Muscle of arm (tissue), 12 donors: ENCODE data around the gene ARMC9. TPM values are rescaled to one million over a fixed set of nuclear protein-coding genes. Genes with fewer than 3 reads are reported as not detected.
"Not testable (repeated sequence)": the region's sequence is repeated elsewhere in the genome, so short reads cannot be mapped to it uniquely, and the experiment has no call there.

Source experiments
- DNase-seq: peaks from one replicate; pipeline ENCODE4 v3.0.0-alpha.2; 2013
- polyA plus RNA-seq, 12 donors: library from polyadenylated mRNA; unstranded; fragments of 120-200 nt; gene quantifications; one replicate each; pipeline ENCODE4 v1.2.1, GENCODE V29; 2013; ENCODE audit not compliant: insufficient read length in 12 of 12

ARMC9 gene
- polyA plus RNA-seq, 12 donors, result 3.3 to 10.0 (median 5.5) TPM; not detected in 1

- no peak for DNase-seq
Observed at GRCh38 chr2:231398585-231398984, 200.2 kb downstream of the ARMC9 start.

DNA sequence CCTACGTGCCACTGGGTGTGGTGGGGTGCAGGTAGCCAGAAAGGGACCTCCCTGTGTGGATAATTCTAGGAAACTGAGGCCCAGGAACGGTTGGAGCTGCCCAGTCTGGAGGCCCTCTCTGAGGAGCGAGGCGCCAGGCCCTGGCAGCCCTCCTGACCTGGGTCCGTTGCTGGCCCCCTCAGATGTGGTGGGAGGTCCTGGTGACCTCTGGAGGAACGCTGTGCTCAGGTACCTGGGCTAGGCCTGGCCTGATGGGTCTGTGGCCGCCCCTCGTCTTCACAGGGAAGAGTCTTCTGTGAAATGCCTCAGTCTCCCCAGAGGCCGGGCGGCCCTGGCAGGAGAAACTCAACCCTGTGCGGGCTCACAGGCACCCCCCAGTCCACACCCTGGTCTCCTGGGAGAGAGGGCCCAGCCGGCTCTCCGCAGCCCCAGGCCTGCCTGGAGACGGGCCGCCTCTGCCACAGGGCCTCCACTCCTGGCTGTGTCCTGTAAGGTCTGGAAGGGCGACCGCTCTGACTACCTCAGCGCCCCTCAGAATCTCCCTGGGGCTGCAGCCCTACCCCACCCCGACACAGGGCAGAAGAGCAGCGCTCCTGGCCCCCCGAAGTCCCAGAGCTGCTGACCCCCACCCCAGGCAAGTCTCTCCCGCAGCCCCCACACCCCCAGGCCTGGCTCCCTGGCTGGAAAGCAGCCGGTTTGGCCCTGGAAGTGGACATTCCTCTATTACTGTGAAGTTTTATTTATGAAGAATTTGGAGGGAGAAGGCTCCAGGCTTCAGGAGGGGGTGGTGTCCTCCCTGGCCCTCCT, 200.8 kb downstream of the ARMC9 start:
- no peak for DNase-seq

DNA sequence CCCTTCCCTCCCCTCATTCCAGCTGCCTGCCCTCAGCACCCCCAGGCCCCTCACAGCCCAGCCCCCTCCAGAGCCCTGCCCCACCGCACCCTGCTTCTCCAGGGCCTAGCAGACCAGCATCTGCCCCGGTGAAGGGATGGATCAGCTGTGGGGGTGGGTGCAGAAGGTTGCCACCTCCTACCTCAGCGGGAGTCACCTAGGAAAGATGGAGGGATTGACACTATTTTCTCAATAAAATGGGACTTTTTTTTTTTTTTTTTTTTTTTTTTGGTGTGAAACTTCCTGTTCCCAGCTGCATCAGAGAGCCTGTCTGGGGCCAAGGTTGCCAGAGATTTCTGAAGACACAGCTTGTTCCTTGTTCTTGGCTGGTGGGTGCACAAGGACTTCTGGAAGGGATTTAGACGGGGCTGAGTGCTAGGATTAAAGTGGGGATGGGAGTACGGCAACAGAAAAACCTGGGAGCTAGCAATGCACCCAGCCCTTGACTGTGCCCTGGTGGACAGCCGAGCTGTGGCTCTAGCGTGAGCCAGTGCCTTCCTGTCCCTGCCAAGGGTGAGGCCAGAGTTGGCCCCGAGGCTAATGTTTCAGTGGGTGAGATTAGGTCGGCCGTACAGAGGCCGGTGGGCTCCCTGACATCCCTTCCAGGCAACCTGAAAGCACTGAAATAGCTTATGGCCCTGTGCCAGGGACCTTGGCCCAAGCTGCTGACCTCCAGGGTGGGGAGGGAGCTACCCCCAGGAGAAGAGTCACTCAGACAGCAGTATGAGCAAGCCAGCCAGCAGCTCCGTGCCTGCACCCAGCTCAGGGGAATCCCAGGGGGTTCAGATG, 201.6 kb downstream of the ARMC9 start:
- DNase-seq, result no peak

- not testable (repeated sequence) for DNase-seq
Observed at GRCh38 chr2:231400681-231401080, 202.2 kb downstream of the ARMC9 start.

GRCh38 chr2:231401101-231401500, 202.7 kb downstream of the ARMC9 start:
- DNase-seq, result not testable (repeated sequence)

DNA sequence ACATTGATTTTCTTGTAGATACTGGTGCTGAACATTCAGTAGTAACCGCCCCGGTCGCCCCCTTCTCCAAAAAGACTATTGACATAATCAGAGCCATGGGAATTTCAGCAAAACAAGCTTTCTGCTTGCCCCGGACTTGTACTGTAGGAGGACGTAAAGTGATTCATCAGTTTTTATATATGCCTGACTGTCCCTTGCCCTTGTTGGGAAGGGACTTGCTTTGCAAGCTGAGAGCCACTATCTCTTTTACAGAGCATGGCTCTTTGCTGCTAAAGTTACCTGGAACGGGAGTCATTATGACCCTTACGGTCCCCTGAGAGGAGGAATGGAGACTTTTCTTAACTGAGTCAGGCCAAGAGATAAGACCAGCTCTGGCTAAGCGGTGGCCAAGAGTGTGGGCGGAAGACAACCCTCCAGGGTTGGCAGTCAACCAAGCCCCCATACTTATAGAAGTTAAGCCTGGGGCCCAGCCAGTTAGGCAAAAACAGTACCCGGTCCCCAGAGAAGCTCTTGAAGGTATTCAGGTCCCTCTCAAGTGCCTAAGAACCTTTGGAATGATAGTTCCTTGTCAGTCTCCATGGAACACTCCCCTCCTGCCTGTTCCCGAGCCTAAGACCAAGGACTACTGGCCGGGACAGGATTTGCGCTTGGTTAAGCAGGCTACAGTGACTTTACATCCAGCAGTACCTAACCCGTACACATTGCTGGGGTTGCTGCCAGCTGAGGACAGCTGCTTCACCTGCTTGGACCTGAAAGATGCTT, 205.2 kb downstream of the ARMC9 start:
- not testable (repeated sequence) for DNase-seq

GRCh38 chr2:231404183-231404578, 205.8 kb downstream of the ARMC9 start:
- DNase-seq, result not testable (repeated sequence)

- DNase-seq, result not testable (repeated sequence)
Observed at GRCh38 chr2:231405601-231406367, 207.4 kb downstream of the ARMC9 start.

GRCh38 chr2:231407686-231408085, 209.3 kb downstream of the ARMC9 start:
- not testable (repeated sequence) for DNase-seq

DNA sequence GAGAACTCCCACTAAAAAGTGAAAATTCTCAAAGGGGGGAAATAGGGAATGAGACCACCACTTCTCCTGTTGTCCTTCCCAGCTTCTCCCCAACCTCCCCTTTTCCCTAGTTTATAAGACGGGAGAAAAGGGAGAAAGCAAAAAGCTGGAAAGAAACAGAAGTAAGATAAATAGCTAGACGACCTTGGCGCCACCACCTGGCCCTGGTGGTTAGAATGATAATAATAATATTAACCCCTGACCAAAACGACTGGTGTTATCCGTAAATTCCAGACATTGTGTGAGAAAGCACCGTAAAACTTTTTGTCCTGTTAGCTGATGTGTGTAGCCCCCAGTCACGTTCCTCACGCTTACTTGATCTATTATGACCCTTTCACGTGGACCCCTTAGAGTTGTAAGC, 209.9 kb downstream of the ARMC9 start:
- not testable (repeated sequence) for DNase-seq

GRCh38 chr2:231409776-231410175, 211.3 kb downstream of the ARMC9 start:
- DNase-seq, result no peak

GRCh38 chr2:231410293-231411004, 212.0 kb downstream of the ARMC9 start:
- DNase-seq, result no peak

GRCh38 chr2:231411237-231411636, 212.8 kb downstream of the ARMC9 start:
- DNase-seq, result no peak

GRCh38 chr2:231411831-231412617, 213.6 kb downstream of the ARMC9 start:
- DNase-seq, result peak; percentile 83

DNA sequence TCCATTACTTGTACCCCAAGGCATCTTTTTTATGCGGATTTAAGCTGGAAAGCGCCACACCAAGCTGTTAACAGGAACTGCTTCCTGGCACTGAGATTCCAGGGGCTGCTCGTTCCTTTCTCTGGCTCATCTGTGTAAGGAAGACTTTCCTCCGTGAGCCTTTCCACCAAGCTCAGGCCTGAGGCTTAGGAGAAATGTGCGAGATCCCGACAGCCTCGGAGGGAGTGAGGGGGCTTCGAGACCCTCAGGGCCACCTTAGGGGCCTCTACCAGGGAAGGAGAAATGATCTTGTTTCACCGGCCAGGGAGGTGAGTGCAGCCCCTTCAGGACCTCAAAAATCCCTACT, 214.2 kb downstream of the ARMC9 start:
- no peak for DNase-seq

DNA sequence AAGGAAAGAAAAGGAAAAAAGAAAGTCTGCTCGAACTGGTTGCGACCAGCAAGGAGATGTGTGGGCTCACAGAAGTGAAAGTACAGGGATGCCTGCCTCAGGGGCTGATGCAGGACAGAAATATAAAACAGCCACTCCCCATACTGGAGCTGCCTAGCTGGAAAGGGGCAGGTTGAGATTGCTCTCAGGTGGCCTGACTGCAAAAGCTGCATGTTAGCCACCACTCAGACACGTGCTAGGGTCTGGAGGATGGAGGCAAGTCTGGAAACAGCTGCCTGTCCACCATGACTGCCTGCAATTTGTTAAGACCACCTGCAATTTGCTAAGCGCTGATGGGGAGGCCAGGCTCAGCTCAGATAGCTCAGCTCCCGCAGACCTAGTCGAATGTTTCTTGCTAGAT, 215.0 kb downstream of the ARMC9 start:
- no peak for DNase-seq

DNA sequence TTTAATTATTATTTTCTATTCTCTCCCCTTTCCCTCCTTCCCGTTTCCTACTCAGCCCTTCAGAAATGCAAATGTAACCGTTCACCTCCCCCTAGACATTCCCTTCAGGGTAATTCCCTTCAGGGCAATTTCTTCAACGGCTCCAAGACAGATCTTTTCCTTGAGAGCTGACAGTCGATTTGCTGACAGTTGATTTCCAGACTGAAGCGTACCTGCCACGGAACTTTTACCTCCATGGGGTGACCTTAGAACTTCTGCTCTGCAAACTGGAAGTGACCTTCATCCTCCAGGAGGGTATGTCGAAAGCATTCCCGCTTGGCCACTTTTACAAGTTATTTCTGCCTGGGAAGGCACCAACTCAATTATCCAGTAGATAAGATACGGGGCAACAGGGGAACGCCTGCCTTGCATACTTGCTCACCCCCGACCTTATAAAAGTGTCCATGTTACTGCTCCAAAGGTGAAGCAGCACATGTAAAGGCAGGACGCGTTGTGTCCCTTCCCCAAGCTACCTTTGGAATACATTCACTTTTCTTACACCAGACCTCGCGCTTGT, 215.6 kb downstream of the ARMC9 start:
- DNase-seq, result no peak

DNA sequence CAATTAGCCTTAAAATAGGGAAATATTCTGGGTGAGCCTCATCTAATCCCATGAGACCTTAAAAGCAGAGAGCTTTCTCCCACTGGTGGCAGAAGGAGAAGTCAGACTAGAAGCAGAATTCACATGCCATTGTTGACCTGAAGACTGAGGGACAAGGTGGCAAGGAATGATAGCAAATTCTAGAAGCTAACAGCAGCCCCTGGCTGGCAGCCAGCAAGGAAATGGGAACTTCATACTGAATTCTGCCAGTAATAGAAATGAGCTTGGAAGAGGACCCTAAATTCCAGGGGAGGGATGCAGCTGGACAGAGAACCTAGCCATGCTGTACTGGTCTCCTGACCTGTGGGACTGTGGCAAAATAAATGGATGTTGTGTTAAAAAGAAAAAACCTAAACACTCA, 216.6 kb downstream of the ARMC9 start:
- no peak for DNase-seq

GRCh38 chr2:231418820-231419640, 220.6 kb downstream of the ARMC9 start:
- DNase-seq, result no peak
